KMS-11 (cell line): Measurements from ENCODE around the gene GPBP1.
"Not testable (repeated sequence)": the region's sequence is repeated elsewhere in the genome, so short reads cannot be mapped to it uniquely, and the experiment has no call there.

ENCODE experiments used
- H2AFZ ChIP-seq: fragments of 200-600 bp; sonication (generic); 2 replicates; pipeline ENCODE4 v1.6.1; 2016; ENCODE audit warnings: antibody characterized with exemption, mixed run types, low read depth
- H3K27ac ChIP-seq: fragments of 200-600 bp; sonication (generic); 2 replicates; pipeline ENCODE4 v1.6.1; 2016; ENCODE audit warnings: mild to moderate bottlenecking, mixed run types
- H3K27me3 ChIP-seq: fragments of 200-600 bp; sonication (generic); 2 replicates; pipeline ENCODE4 v1.6.1; 2017; ENCODE audit warnings: mild to moderate bottlenecking, low read depth, mixed run types, moderate library complexity; ENCODE audit not compliant: insufficient read depth
- H3K36me3 ChIP-seq: fragments of 200-600 bp; sonication (generic); 2 replicates; pipeline ENCODE4 v1.6.1; 2017; ENCODE audit warnings: mild to moderate bottlenecking, mixed run types; ENCODE audit not compliant: insufficient read depth
- H3K4me1 ChIP-seq: fragments of 200-600 bp; sonication (generic); 2 replicates; pipeline ENCODE4 v1.6.1; 2016; ENCODE audit warnings: mild to moderate bottlenecking, low read depth, mixed run types; ENCODE audit not compliant: poor library complexity, severe bottlenecking
- H3K4me2 ChIP-seq: fragments of 200-600 bp; sonication (generic); 2 replicates; pipeline ENCODE4 v1.7.0; 2016; ENCODE audit warnings: mild to moderate bottlenecking, mixed run types
- H3K4me3 ChIP-seq: fragments of 200-600 bp; sonication (generic); IDR thresholded peaks from 2 replicates; pipeline ENCODE4 v1.6.1; 2017; ENCODE audit warnings: low read depth, low read length, mixed read lengths; ENCODE audit not compliant: insufficient read depth
- H3K79me2 ChIP-seq: fragments of 200-600 bp; sonication (generic); 2 replicates; pipeline ENCODE4 v1.6.1; 2016; ENCODE audit warnings: low read depth, mixed run types; ENCODE audit not compliant: insufficient read depth
- H3K9ac ChIP-seq: fragments of 200-600 bp; sonication (generic); 2 replicates; pipeline ENCODE4 v1.6.1; 2016; ENCODE audit warnings: mild to moderate bottlenecking, mixed run types
- H4K20me1 ChIP-seq: fragments of 200-600 bp; sonication (generic); 2 replicates; pipeline ENCODE4 v1.6.1; 2016; ENCODE audit warnings: mild to moderate bottlenecking, mixed run types; ENCODE audit not compliant: insufficient read depth
- TF ChIP-seq, protein P1 (sequence below): fragments of 200-600 bp; sonication (generic); conservative IDR thresholded peaks from 2 replicates; pipeline ENCODE4 v1.6.1; 2017; ENCODE audit warnings: low read depth, mild to moderate bottlenecking, antibody characterized with exemption, low read length, moderate library complexity, mixed read lengths

The GPBP1 gene

DNA sequence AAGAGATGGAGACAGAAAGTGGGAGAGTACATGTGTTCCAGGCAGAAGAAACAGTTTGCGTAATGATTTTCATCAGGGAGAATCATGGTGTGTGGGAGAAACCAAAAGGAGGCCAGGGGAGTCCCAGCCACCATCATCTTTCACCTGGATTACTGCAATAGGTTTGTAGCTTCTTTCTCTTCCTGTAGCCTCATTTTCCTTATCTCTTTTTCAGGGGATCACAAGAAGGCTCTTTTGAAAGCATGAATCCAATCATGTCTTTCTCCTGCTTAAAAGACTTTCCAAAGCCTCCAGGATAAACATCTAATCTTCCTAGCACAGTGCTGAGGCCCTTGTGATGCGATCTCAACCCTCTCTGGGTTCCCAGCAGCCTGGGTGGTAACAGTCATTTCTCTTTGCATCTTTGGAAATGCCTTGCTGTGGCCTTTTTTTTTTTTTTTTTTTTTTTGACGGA lies 10.3 kb upstream of the GPBP1 start:
- Histone ChIP-seq H2AFZ (no peak overlapping the region), H3K4me2 (no peak overlapping the region), H3K9ac (no peak overlapping the region), H4K20me1 (no peaks in the 10 kb centered on the region), H3K4me3 (no peak overlapping the region), H3K79me2 (no peaks in the 10 kb centered on the region), H3K27me3 (no peaks in the 10 kb centered on the region), H3K27ac (no peak overlapping the region), H3K4me1 (peaks cover 11% of the 10 kb centered on the region), H3K36me3 (no peaks in the 10 kb centered on the region)
- TF ChIP-seq, protein P1, sequence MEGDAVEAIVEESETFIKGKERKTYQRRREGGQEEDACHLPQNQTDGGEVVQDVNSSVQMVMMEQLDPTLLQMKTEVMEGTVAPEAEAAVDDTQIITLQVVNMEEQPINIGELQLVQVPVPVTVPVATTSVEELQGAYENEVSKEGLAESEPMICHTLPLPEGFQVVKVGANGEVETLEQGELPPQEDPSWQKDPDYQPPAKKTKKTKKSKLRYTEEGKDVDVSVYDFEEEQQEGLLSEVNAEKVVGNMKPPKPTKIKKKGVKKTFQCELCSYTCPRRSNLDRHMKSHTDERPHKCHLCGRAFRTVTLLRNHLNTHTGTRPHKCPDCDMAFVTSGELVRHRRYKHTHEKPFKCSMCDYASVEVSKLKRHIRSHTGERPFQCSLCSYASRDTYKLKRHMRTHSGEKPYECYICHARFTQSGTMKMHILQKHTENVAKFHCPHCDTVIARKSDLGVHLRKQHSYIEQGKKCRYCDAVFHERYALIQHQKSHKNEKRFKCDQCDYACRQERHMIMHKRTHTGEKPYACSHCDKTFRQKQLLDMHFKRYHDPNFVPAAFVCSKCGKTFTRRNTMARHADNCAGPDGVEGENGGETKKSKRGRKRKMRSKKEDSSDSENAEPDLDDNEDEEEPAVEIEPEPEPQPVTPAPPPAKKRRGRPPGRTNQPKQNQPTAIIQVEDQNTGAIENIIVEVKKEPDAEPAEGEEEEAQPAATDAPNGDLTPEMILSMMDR: no peak

DNA sequence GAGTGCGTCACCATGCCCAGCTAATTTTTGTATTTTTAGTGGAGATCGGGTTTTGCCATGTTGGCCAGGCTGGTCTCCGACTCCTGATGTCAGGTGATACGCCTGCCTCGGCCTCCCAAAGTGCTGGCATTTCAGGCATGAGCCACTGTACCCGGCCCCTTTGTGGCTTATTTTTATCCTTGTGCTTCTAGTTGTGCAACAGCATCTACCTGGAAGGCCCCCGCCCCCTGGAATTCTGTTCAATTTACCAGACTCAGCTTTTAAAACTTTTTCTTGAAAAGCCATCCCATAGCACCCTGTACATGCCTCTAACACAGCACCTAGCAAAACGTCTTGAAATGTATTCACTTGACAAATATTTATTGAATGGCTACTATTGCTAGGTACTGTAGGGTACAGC lies 9.7 kb upstream of the GPBP1 start:
- Histone ChIP-seq H3K4me2 (no peak overlapping the region), H3K4me3 (no peak overlapping the region), H2AFZ (no peak overlapping the region), H3K79me2 (no peaks in the 10 kb centered on the region), H3K9ac (no peak overlapping the region), H3K36me3 (no peaks in the 10 kb centered on the region), H3K27ac (no peak overlapping the region), H3K4me1 (peaks cover 16% of the 10 kb centered on the region), H4K20me1 (no peaks in the 10 kb centered on the region), H3K27me3 (no peaks in the 10 kb centered on the region)
- TF ChIP-seq, protein P1: no peak

DNA sequence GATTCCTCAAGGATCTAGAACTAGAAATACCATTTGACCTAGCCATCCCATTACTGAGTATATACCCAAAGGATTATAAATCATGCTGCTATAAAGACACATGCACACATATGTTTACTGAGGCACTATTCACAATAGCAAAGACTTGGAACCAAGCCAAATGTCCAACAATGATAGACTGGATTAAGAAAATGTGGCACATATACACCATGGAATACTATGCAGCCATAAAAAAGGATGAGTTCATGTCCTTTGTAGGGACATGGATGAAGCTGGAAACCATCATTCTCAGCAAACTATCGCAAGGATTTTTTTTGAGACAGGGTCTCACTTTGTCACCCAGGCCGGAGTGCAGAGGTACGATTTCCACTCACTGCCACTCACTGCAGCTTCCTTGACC lies 8.7 kb upstream of the GPBP1 start:
- H3K27ac ChIP-seq, H4K20me1 ChIP-seq, H3K36me3 ChIP-seq, H3K79me2 ChIP-seq, H3K4me2 ChIP-seq, H3K9ac ChIP-seq, H3K27me3 ChIP-seq, H3K4me3 ChIP-seq, H2AFZ ChIP-seq: not testable (repeated sequence)
- peaks cover 17% of the 10 kb centered on the region for H3K4me1 ChIP-seq

DNA sequence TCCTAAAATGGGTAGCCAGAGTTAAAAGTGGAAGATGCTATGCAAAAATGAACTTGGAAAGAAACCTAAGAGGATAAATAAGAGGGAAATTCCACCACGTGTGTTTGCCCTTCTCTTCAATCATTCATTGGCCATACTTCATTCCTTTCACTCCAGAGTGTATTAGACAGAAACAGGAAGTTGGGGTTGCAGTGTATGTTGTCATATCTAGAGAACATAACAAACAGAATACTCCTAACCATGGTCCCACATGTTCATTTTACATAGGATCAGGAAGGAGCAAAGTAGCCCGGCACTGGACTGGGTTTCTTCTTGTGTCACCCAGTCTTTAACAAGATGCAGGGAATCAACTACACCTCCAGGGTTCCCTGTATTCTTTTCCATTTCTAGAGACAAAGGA lies 7.6 kb upstream of the GPBP1 start:
- Histone ChIP-seq H3K27me3 (no peaks in the 10 kb centered on the region), H3K36me3 (no peaks in the 10 kb centered on the region), H2AFZ (no peak overlapping the region), H3K4me2 (no peak overlapping the region), H3K79me2 (no peaks in the 10 kb centered on the region), H3K4me1 (peaks cover 21% of the 10 kb centered on the region), H4K20me1 (no peaks in the 10 kb centered on the region), H3K27ac (no peak overlapping the region), H3K9ac (no peak overlapping the region), H3K4me3 (no peak overlapping the region)
- TF ChIP-seq, protein P1: no peak

DNA sequence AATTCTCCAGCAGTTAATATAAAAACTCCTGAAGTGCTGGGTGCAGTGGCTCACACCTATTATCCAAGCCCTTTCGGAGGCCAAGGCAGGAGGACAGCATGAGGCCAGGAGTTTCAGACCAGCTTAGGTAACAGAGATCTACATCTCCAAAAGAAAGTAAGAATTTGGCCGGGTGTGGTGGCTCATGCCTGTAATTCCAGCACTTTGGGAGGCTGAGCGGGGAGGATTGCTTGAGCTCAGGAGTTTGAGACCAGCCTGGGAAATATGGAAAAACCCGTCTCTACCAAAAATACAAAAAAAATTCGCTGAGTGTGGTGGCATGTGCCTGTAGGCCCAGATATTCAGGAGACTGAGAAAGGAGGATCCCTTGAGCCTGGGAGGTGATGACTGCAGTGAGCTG lies 6.7 kb upstream of the GPBP1 start:
- no peaks in the 10 kb centered on the region; the same call in 1 of the 2 replicates for H3K79me2 ChIP-seq
- no peaks in the 10 kb centered on the region for H3K36me3 ChIP-seq
- H3K27ac ChIP-seq: no peak overlapping the region
- no peaks in the 10 kb centered on the region for H3K27me3 ChIP-seq
- H3K4me1 ChIP-seq: peaks cover 25% of the 10 kb centered on the region
- H3K4me3 ChIP-seq: no peak overlapping the region
- TF ChIP-seq, protein P1: no peak
- H2AFZ ChIP-seq: no peak overlapping the region
- H3K4me2 ChIP-seq: no peak overlapping the region
- no peak overlapping the region for H3K9ac ChIP-seq
- no peaks in the 10 kb centered on the region for H4K20me1 ChIP-seq

DNA sequence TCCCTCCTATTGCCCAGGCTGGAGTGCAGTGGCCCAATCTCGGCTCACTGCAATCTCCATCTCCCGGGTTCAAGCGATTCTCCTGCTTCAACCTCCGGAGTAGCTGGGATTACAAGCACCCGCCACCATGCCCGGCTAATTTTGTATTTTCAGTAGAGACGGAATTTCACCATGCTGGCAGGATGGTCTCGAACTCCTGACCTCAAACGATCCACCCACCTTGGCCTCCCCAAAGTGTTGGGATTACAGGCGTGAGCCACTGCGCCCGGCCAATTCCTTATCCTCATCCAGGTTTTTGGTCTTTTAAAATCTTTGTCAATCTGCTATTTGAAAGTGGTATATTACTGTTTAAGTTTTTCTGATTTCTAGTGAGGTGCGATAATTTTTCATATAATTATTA lies 3.7 kb upstream of the GPBP1 start:
- H4K20me1 ChIP-seq, H3K4me3 ChIP-seq, H3K27ac ChIP-seq, H3K36me3 ChIP-seq, H3K9ac ChIP-seq, H3K27me3 ChIP-seq, H3K4me2 ChIP-seq, H2AFZ ChIP-seq: not testable (repeated sequence)
- peaks cover 25% of the 10 kb centered on the region for H3K4me1 ChIP-seq
- H3K79me2 ChIP-seq: peaks cover 13% of the 10 kb centered on the region
